Measurements from ENCODE around the gene LPCAT1. TPM values are rescaled to one million over a fixed set of nuclear protein-coding genes. Genes with fewer than 3 reads are reported as not detected.

Gene LPCAT1
- total and polyA plus RNA-seq, 10 of the 15 experiments (the other 5 are each of a cell fraction or from before 2014, with no cell fraction given), result 2.3 to 109 (median 72.7) TPM

DNA sequence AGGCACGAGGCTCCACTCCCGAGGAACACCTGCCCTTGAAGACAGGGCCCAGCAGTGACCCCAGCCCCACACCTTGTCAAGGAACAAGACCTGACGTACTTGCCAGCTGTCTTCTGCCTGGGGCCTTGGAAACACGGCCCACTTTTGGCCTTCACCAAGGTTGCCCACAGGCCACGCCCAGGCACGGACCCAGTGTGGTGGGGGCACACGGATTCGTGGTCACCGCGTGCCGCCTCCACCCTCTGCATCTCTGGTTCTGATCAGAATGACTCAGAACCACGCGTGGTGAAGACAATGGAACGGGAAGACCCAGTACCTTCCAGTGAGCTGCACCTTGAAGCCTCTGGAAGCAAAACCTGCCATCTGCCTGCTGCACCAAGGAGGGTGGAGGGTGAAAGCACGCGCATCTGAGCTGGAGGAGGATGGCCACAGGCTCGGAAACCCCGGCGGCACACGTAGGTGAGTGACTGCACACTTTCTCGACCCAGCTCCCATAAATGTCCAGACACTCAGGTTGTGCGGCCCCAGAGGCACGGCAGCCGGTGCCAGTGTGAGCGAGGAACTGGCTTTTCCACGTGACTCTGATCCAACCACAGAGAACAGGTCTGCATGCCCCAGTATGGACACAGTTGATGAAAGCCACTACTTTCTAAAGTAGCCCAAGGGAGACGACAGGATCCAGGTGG is 36.5 kb downstream of the LPCAT1 start:
- no peaks in the 10 kb centered on the region for H3K27me3 ChIP-seq (replicated peaks in 1 of 2; ENCODE audit: control insufficient read depth in 2 of 2, insufficient read depth in 2 of 2, low read length in 1 of 2)
- SMC1A ChIA-PET (ENCODE audit: uncharacterized antibody, unreplicated experiment), result interaction anchor here (7.0 to 9.4 kb wide), 2 partner anchors 10 to 16 kb away, joined by 60 to 93 read pairs; no protein-coding TSS in a partner anchor
- BruUV-seq (replicated peaks), result no TSS peak
- H3K9ac ChIP-seq (ENCODE audit: control insufficient read depth, insufficient read depth, low read length), result peak overlapping the region; percentile 90
- H3K4me1 ChIP-seq (ENCODE audit: control insufficient read depth, insufficient read depth, low read length), result peaks cover 81% of the 10 kb centered on the region
- POLR2A ChIA-PET, result interaction anchor here (1.1 to 10.2 kb wide), 4 partner anchors 11 to 37 kb away, joined by 5 to 108 read pairs (median 6); partner anchors contain the start of gene LPCAT1
- H3K27ac ChIP-seq (ENCODE audit: control insufficient read depth, insufficient read depth), result peak overlapping the region; percentile 98
- WGBS (ENCODE audit: insufficient coverage, insufficient replicate concordance, low lambda C conversion rate, missing lambda C conversion rate), result 51% methylated on average over 27 of the region's 27 CpGs
- ATAC-seq (no peak), FAIRE-seq (no peak), DNase-seq (ENCODE audit: low read depth, low spot score) (no peak)
- peak overlapping the region; percentile 95 for H3K4me2 ChIP-seq (ENCODE audit: control insufficient read depth, insufficient read depth)
- no peaks in the 10 kb centered on the region for H3K9me3 ChIP-seq (replicated peaks; ENCODE audit: control insufficient read depth, insufficient read depth, low read length)
- CTCF ChIA-PET, result interaction anchor here (0.9 to 1.5 kb wide), 3 partner anchors 8 to 16 kb away, joined by 3 to 7 read pairs (median 4); no protein-coding TSS in a partner anchor
- H4K20me1 ChIP-seq (ENCODE audit: control insufficient read depth, insufficient read depth), result no peaks in the 10 kb centered on the region
- in situ Hi-C loops (cut with MboI) (loop anchor here (5.0 kb wide), 1 partner anchor 310 kb away; the partner anchor contains the start of gene MRPL36), intact Hi-C loops (cut with micrococcal nuclease; ENCODE audit: unreplicated experiment) (loop anchor here (5.0 kb wide), 2 partner anchors 35 to 105 kb away; partner anchors contain the start of gene LPCAT1)
- H2AFZ ChIP-seq (ENCODE audit: control insufficient read depth, low read depth, low read length), result no peak overlapping the region
- peaks cover 73% of the 10 kb centered on the region for H3K79me2 ChIP-seq (ENCODE audit: control insufficient read depth, insufficient read depth, low read length)
- peaks cover 21 to 33% of the 10 kb centered on the region in 2 experiments for H3K36me3 ChIP-seq (ENCODE audit: control insufficient read depth in 2 of 2, insufficient read depth in 2 of 2, low read length in 1 of 2)
- peak overlapping the region; percentile 62 for H3K4me3 ChIP-seq
- RAD21 ChIA-PET (ENCODE audit: unreplicated experiment), result interaction anchor here (0.9 to 4.5 kb wide), 3 partner anchors 9 to 37 kb away, joined by 4 to 41 read pairs (median 4); partner anchors contain the start of gene LPCAT1
- no peak for TF ChIP-seq RAD21 (IDR thresholded peaks at IDR 0.05; ENCODE audit: insufficient read depth, low read depth, low read length)
- TF ChIP-seq POLR2AphosphoS5 (IDR thresholded peaks at IDR 0.05; ENCODE audit: low read length), result no peak; the same call in 1 of the 2 replicates
- no peak for TF ChIP-seq NFYB (IDR thresholded peaks at IDR 0.05; ENCODE audit: insufficient read depth, low read depth, low read length)
- no peak for TF ChIP-seq SIN3A (IDR thresholded peaks at IDR 0.05; ENCODE audit: low read depth, low read length)
- TF ChIP-seq, protein P1, sequence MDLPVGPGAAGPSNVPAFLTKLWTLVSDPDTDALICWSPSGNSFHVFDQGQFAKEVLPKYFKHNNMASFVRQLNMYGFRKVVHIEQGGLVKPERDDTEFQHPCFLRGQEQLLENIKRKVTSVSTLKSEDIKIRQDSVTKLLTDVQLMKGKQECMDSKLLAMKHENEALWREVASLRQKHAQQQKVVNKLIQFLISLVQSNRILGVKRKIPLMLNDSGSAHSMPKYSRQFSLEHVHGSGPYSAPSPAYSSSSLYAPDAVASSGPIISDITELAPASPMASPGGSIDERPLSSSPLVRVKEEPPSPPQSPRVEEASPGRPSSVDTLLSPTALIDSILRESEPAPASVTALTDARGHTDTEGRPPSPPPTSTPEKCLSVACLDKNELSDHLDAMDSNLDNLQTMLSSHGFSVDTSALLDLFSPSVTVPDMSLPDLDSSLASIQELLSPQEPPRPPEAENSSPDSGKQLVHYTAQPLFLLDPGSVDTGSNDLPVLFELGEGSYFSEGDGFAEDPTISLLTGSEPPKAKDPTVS (IDR thresholded peaks at IDR 0.05; ENCODE audit: low read depth, low read length), result no peak
- 0 out of 2 replicates have a peak, but pooled peaks have one; percentile 13 for TF ChIP-seq GATAD2B (conservative IDR thresholded peaks at IDR 0.05; ENCODE audit: low read depth)
- no peak for TF ChIP-seq RAD51 (IDR thresholded peaks at IDR 0.05)
- no peak for TF ChIP-seq NR2F1 (conservative IDR thresholded peaks at IDR 0.05)
- TF ChIP-seq ETV6 (conservative IDR thresholded peaks at IDR 0.05 in 1 of 2, IDR thresholded peaks at IDR 0.05 in 1 of 2; ENCODE audit: borderline replicate concordance in 1 of 2, low read depth in 1 of 2), result no peak
- TF ChIP-seq, protein P2, sequence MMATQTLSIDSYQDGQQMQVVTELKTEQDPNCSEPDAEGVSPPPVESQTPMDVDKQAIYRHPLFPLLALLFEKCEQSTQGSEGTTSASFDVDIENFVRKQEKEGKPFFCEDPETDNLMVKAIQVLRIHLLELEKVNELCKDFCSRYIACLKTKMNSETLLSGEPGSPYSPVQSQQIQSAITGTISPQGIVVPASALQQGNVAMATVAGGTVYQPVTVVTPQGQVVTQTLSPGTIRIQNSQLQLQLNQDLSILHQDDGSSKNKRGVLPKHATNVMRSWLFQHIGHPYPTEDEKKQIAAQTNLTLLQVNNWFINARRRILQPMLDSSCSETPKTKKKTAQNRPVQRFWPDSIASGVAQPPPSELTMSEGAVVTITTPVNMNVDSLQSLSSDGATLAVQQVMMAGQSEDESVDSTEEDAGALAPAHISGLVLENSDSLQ (IDR thresholded peaks at IDR 0.05), result no peak
- TF ChIP-seq, protein P3, sequence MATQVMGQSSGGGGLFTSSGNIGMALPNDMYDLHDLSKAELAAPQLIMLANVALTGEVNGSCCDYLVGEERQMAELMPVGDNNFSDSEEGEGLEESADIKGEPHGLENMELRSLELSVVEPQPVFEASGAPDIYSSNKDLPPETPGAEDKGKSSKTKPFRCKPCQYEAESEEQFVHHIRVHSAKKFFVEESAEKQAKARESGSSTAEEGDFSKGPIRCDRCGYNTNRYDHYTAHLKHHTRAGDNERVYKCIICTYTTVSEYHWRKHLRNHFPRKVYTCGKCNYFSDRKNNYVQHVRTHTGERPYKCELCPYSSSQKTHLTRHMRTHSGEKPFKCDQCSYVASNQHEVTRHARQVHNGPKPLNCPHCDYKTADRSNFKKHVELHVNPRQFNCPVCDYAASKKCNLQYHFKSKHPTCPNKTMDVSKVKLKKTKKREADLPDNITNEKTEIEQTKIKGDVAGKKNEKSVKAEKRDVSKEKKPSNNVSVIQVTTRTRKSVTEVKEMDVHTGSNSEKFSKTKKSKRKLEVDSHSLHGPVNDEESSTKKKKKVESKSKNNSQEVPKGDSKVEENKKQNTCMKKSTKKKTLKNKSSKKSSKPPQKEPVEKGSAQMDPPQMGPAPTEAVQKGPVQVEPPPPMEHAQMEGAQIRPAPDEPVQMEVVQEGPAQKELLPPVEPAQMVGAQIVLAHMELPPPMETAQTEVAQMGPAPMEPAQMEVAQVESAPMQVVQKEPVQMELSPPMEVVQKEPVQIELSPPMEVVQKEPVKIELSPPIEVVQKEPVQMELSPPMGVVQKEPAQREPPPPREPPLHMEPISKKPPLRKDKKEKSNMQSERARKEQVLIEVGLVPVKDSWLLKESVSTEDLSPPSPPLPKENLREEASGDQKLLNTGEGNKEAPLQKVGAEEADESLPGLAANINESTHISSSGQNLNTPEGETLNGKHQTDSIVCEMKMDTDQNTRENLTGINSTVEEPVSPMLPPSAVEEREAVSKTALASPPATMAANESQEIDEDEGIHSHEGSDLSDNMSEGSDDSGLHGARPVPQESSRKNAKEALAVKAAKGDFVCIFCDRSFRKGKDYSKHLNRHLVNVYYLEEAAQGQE (IDR thresholded peaks at IDR 0.05; ENCODE audit: low read depth, low read length), result no peak
- TF ChIP-seq PAX8 (IDR thresholded peaks at IDR 0.05), result no peak
